PC-9 (cell line): Measurements from ENCODE around the gene ABCD2. TPM values are rescaled to one million over a fixed set of nuclear protein-coding genes. Genes with fewer than 3 reads are reported as not detected.
A peak's percentile ranks its signal among the peaks of the same experiment; 100 is the strongest.

ENCODE experiments used
- BruUV-seq: library from RNA; stranded (reverse); fragments of 400-500 nt; replicated peaks from 2 replicates; lab custom pipeline; 2021; lab: Mats Ljungman, UMichigan
- CTCF ChIA-PET: fragments of 300-600 bp; sonication (Branson Sonifier 250); formaldehyde crosslinking; loops from one replicate; lab custom pipeline; 2022; ENCODE audit warnings: antibody characterized with exemption; lab: Charles Lee
- POLR2A ChIA-PET: fragments of 300-600 bp; sonication (Branson Sonifier 250); formaldehyde crosslinking; loops from one replicate; lab custom pipeline; 2022; ENCODE audit warnings: antibody characterized with exemption; ENCODE audit not compliant: unreplicated experiment; lab: Charles Lee
- DNase-seq, 2 experiments: peaks; one replicate each; pipeline versions ENCODE4 v3.0.0 to v3.0.0-alpha.2; 2015 to 2022; ENCODE audit warnings: mixed read lengths in 1 of 2
- H2AFZ ChIP-seq: fragments of 200-600 bp; sonication (generic); 2 replicates; pipeline ENCODE4 v1.8.1; 2017; ENCODE audit warnings: antibody characterized with exemption
- H3F3A ChIP-seq: fragments of 200-600 bp; sonication (generic); 2 replicates; pipeline ENCODE4 v1.8.1; 2017; ENCODE audit warnings: antibody characterized with exemption, mild to moderate bottlenecking, low read depth; ENCODE audit not compliant: insufficient read depth
- H3K27ac ChIP-seq: fragments of 200-600 bp; sonication (generic); 2 replicates; pipeline ENCODE4 v1.6.1; 2016; ENCODE audit warnings: mixed run types
- H3K27me3 ChIP-seq: fragments of 200-600 bp; sonication (generic); 2 replicates; pipeline ENCODE4 v1.6.1; 2016; ENCODE audit warnings: low read depth, mixed run types; ENCODE audit not compliant: insufficient read depth
- H3K36me3 ChIP-seq: fragments of 200-600 bp; sonication (generic); 2 replicates; pipeline ENCODE4 v1.6.1; 2016; ENCODE audit warnings: low read depth, mixed run types
- H3K4me1 ChIP-seq: fragments of 200-600 bp; sonication (generic); replicated peaks from 2 replicates; pipeline ENCODE4 v1.6.1; 2016; ENCODE audit warnings: mixed run types; ENCODE audit not compliant: insufficient read depth
- H3K4me2 ChIP-seq: fragments of 200-600 bp; sonication (generic); 2 replicates; pipeline ENCODE4 v1.6.1; 2017; ENCODE audit warnings: mixed run types
- H3K4me3 ChIP-seq: fragments of 200-600 bp; sonication (generic); 2 replicates; pipeline ENCODE4 v1.6.1; 2016; ENCODE audit warnings: mixed run types
- H3K79me2 ChIP-seq: fragments of 200-600 bp; sonication (generic); 2 replicates; pipeline ENCODE4 v1.6.1; 2017; ENCODE audit warnings: low read depth, mixed run types
- H3K9me2 ChIP-seq: fragments of 200-600 bp; sonication (generic); 2 replicates; pipeline ENCODE4 v1.8.1; 2017; ENCODE audit warnings: mild to moderate bottlenecking; ENCODE audit not compliant: insufficient read depth
- H3K9me3 ChIP-seq: fragments of 200-600 bp; sonication (generic); 2 replicates; pipeline ENCODE4 v1.8.1; 2016; ENCODE audit warnings: low read depth; ENCODE audit not compliant: insufficient read depth
- H4K20me1 ChIP-seq: fragments of 200-600 bp; sonication (generic); 2 replicates; pipeline ENCODE4 v1.8.1; 2017; ENCODE audit not compliant: insufficient read depth
- CTCF ChIP-seq: fragments of 200-600 bp; sonication (generic); conservative IDR thresholded peaks from 2 replicates; pipeline ENCODE4 v1.6.1; 2017; ENCODE audit warnings: mixed run types, antibody characterized with exemption, mild to moderate bottlenecking, moderate library complexity
- EZH2 ChIP-seq: fragments of 200-600 bp; sonication (generic); IDR thresholded peaks from 2 replicates; pipeline ENCODE4 v1.8.0; 2017; ENCODE audit warnings: antibody characterized with exemption, low read depth
- intact Hi-C: fragments of 100-400 bp; cut with micrococcal nuclease; formaldehyde crosslinking; loops from one replicate; pipeline ENCODE4 v1.10.0; 2022; ENCODE audit not compliant: unreplicated experiment
- total RNA-seq: library from RNA; stranded (reverse); gene quantifications from 2 replicates; pipeline ENCODE4 v1.2.3, GENCODE V29; 2021

The ABCD2 gene
- total RNA-seq, 1 experiment from 2014 or later: not detected

- no peak for DNase-seq
- TF ChIP-seq CTCF (no peak), EZH2 (no peak)
- CTCF ChIA-PET: no interaction called here
- Histone ChIP-seq H3K9me2 (no peaks in the 10 kb centered on the region), H4K20me1 (no peaks in the 10 kb centered on the region), H3K27me3 (no peaks in the 10 kb centered on the region), H3K4me1 (no peaks in the 10 kb centered on the region), H3K4me3 (no peak overlapping the region), H3F3A (no peaks in the 10 kb centered on the region), H2AFZ (0 out of 2 replicates have a peak overlapping the region, but pooled peaks have one; percentile 6), H3K36me3 (no peaks in the 10 kb centered on the region), H3K9me3 (no peaks in the 10 kb centered on the region), H3K4me2 (no peak overlapping the region), H3K79me2 (no peaks in the 10 kb centered on the region), H3K27ac (no peak overlapping the region)
- intact Hi-C loops: no loop called here
- POLR2A ChIA-PET: no interaction called here
- BruUV-seq: no TSS peak
These were observed 45.2 kb downstream of the ABCD2 start for GRCh38 chr12:39574378-39574777.

DNA sequence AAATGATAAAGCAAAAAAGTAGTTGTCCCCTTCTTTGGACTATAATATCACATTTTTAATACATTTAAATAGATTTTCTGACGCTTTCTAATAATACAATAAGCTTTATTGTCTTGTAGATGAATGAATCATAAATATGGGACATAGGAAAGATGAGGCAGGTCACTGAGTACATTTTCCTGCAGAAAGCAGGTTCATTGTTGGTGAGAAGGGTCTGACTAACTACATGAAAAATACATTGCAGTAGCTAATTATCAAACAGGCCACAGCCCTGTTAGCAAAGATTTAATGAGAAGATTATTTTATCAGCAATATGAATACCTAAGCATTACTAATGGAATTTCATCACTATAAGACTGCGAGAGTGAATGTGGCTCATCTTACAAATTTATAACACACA, 45.6 kb downstream of the ABCD2 start:
- H3K27ac ChIP-seq: no peak overlapping the region
- no peak overlapping the region for H3K4me2 ChIP-seq
- H2AFZ ChIP-seq: 0 out of 2 replicates have a peak overlapping the region, but pooled peaks have one; percentile 6
- no peaks in the 10 kb centered on the region for H3K36me3 ChIP-seq
- no peaks in the 10 kb centered on the region for H4K20me1 ChIP-seq
- H3K4me1 ChIP-seq: no peaks in the 10 kb centered on the region
- ChIA-PET CTCF (no interaction called here), POLR2A (no interaction called here)
- DNase-seq: no peak
- H3K9me3 ChIP-seq: no peaks in the 10 kb centered on the region
- intact Hi-C loops: no loop called here
- H3F3A ChIP-seq: no peaks in the 10 kb centered on the region
- no peak overlapping the region for H3K4me3 ChIP-seq
- no peaks in the 10 kb centered on the region for H3K27me3 ChIP-seq
- no peaks in the 10 kb centered on the region for H3K79me2 ChIP-seq
- no peaks in the 10 kb centered on the region for H3K9me2 ChIP-seq
- TF ChIP-seq CTCF: no peak
- no peak for TF ChIP-seq EZH2
- BruUV-seq: no TSS peak

DNA sequence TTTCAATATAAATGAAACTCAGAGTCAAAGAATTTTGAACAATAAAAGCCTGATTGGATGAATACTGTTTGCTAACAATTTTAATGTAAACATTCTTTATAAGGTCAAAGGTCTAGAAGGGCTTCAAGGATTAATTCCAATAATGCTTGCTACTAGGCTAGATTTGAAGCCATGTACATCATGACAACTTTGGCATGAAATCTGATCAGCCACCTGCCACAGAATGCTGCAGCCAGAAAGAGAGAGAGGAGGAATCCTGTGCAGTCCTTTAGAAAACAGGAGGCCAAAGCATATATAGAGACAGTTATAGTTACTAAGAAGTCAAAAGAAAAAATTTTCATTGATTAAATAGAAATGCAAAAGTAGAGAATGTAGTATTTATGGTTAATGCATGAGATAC, 47.1 kb downstream of the ABCD2 start:
- Histone ChIP-seq H3K27me3 (no peaks in the 10 kb centered on the region), H3F3A (no peaks in the 10 kb centered on the region), H4K20me1 (no peaks in the 10 kb centered on the region), H3K9me2 (no peaks in the 10 kb centered on the region), H2AFZ (no peak overlapping the region), H3K27ac (no peak overlapping the region), H3K36me3 (no peaks in the 10 kb centered on the region), H3K4me2 (no peak overlapping the region), H3K4me3 (no peak overlapping the region), H3K79me2 (no peaks in the 10 kb centered on the region), H3K9me3 (no peaks in the 10 kb centered on the region), H3K4me1 (no peaks in the 10 kb centered on the region)
- no TSS peak for BruUV-seq
- ChIA-PET CTCF (no interaction called here), POLR2A (no interaction called here)
- no peak for DNase-seq
- intact Hi-C loops: no loop called here
- no peak for TF ChIP-seq EZH2
- TF ChIP-seq CTCF: no peak
